Neural progenitor cell (in vitro differentiated cells): ENCODE results near the gene IQCC.

Source experiments
- EZH2 ChIP-seq: fragments of 200-600 bp; sonication (generic); IDR thresholded peaks from 2 replicates; pipeline ENCODE4 v1.6.1; 2017; ENCODE audit warnings: antibody characterized with exemption, mild to moderate bottlenecking, moderate library complexity
- TF ChIP-seq, protein P1 (sequence below): fragments of 200-600 bp; sonication (generic); IDR thresholded peaks from 2 replicates; pipeline ENCODE4 v1.5.1; 2017; ENCODE audit warnings: antibody characterized with exemption, mild to moderate bottlenecking

DNA sequence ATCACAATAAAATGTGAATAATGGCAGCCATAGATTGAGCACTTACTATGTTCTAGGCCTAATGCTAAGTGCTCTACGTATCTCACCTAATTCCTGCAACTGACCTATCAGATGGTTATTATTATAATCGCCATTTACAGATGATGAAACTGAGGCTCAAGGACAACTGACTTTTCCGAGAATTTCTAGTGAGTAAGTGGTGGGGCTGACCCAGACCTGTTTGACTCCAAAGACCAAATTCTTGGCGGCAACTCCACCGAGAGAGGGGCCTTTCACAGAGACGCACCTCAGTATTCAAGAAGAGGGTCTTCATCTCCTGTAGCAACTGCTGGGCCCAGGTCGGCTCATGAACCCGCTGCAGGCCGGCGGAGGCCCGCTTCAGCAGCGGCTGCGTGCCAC, 16.1 kb downstream of the IQCC start:
- TF ChIP-seq, protein P1, sequence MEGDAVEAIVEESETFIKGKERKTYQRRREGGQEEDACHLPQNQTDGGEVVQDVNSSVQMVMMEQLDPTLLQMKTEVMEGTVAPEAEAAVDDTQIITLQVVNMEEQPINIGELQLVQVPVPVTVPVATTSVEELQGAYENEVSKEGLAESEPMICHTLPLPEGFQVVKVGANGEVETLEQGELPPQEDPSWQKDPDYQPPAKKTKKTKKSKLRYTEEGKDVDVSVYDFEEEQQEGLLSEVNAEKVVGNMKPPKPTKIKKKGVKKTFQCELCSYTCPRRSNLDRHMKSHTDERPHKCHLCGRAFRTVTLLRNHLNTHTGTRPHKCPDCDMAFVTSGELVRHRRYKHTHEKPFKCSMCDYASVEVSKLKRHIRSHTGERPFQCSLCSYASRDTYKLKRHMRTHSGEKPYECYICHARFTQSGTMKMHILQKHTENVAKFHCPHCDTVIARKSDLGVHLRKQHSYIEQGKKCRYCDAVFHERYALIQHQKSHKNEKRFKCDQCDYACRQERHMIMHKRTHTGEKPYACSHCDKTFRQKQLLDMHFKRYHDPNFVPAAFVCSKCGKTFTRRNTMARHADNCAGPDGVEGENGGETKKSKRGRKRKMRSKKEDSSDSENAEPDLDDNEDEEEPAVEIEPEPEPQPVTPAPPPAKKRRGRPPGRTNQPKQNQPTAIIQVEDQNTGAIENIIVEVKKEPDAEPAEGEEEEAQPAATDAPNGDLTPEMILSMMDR, result no peak
- TF ChIP-seq EZH2, result no peak
